ENCODE measurements around the gene FOXQ1. TPM values are rescaled to one million over a fixed set of nuclear protein-coding genes. Genes with fewer than 3 reads are reported as not detected.

The FOXQ1 gene
- total RNA-seq, 1 donor from 2014 or later, result 0.21 TPM

DNA sequence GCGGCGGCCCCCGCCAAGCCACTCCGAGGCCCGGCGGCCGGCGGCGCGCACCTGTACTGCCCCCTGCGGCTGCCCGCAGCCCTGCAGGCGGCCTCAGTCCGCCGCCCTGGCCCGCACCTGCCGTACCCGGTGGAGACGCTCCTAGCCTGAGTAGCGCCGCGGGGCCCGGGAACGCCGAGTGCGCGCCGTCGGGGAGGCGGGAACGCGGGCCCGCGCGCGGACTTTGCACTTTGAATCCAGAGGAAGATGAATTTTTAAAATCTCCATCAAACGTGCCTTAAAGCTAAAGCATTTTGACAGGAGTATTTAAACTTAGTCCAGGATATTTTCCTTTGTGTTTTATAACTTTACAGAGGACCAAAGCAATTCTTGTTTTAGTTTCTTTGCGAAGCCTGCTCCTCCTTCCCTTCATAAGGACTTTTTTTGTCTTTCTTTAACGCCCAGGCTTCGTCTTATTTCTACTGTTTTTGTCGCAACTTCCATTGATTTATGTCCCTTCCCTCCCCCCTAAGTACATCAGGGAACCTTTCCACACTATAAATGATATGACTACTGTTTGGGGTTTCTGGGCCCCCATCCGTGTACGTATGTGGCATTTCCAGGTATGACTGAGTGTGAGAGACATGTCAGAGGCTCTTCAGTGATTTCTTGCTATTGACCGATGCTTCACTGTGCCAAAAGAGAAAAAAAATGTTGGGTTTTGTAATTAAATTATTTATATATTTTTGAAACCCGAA lies 2.0 kb downstream of the FOXQ1 start:
- H3K27me3 ChIP-seq, result peaks cover 20% of the 10 kb centered on the region
- intact Hi-C loops (cut with DNase I), result no loop called here
- H3K4me3 ChIP-seq, result no peak overlapping the region
- TF ChIP-seq, protein P1, sequence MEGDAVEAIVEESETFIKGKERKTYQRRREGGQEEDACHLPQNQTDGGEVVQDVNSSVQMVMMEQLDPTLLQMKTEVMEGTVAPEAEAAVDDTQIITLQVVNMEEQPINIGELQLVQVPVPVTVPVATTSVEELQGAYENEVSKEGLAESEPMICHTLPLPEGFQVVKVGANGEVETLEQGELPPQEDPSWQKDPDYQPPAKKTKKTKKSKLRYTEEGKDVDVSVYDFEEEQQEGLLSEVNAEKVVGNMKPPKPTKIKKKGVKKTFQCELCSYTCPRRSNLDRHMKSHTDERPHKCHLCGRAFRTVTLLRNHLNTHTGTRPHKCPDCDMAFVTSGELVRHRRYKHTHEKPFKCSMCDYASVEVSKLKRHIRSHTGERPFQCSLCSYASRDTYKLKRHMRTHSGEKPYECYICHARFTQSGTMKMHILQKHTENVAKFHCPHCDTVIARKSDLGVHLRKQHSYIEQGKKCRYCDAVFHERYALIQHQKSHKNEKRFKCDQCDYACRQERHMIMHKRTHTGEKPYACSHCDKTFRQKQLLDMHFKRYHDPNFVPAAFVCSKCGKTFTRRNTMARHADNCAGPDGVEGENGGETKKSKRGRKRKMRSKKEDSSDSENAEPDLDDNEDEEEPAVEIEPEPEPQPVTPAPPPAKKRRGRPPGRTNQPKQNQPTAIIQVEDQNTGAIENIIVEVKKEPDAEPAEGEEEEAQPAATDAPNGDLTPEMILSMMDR (IDR thresholded peaks at IDR 0.05), result no peak
- H3K4me1 ChIP-seq, result peaks cover 5 to 7% of the 10 kb centered on the region in 2 donors
- no peak for DNase-seq (ENCODE audit: low spot score in 2 of 2)
- no peaks in the 10 kb centered on the region for H3K36me3 ChIP-seq
- no peaks in the 10 kb centered on the region for H3K9me3 ChIP-seq
- H3K27ac ChIP-seq, result no peak overlapping the region

DNA sequence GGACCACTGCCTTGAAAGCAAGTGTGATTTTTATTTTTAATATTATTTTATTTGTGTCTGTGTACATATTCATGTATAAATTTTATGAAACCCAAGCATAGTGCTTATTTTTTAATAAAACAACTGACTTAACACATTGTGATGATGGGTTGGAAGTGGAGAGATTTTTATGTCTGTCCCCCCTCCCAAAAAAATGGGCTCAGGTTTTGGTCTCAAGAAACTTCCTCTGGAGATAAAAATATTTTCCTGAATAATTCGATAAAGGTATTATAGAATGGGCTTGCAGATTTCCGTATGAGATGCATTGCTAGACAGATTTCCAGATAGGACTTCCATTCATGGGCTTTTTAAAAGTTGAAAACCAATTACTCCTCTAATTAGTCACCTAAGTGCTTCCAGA lies 2.7 kb downstream of the FOXQ1 start:
- Histone ChIP-seq H3K27me3 (peaks cover 20% of the 10 kb centered on the region), H3K4me3 (no peak overlapping the region), H3K36me3 (no peaks in the 10 kb centered on the region), H3K4me1 (peaks cover 5 to 7% of the 10 kb centered on the region in 2 donors), H3K27ac (no peak overlapping the region), H3K9me3 (no peaks in the 10 kb centered on the region)
- intact Hi-C loops (cut with DNase I), result no loop called here
- TF ChIP-seq, protein P1 (IDR thresholded peaks at IDR 0.05), result no peak
- DNase-seq (ENCODE audit: low spot score in 2 of 2), result no peak

DNA sequence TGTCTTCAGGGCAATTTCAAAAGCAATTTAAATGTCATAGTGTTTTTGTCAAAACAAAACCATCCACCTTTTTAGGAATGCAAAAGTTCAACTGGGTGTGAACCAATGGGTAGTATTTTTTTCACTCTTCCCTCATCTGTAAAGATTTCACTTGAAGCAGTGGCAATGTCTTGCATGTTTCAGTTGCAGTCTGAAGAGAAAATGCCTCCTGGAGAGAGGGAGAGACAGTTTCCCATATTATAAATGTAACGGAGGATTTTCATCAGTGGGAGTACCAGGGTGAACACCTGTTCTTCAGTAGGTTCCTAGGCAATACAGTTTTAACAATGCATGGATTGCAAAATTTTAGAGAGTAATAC lies 3.3 kb downstream of the FOXQ1 start:
- Histone ChIP-seq H3K27ac (no peak overlapping the region), H3K9me3 (no peaks in the 10 kb centered on the region), H3K36me3 (no peaks in the 10 kb centered on the region), H3K27me3 (peaks cover 20% of the 10 kb centered on the region), H3K4me1 (peaks cover 5 to 7% of the 10 kb centered on the region in 2 donors), H3K4me3 (no peak overlapping the region)
- DNase-seq (ENCODE audit: low spot score in 2 of 2), result no peak
- TF ChIP-seq, protein P1 (IDR thresholded peaks at IDR 0.05), result no peak
- intact Hi-C loops (cut with DNase I), result no loop called here

DNA sequence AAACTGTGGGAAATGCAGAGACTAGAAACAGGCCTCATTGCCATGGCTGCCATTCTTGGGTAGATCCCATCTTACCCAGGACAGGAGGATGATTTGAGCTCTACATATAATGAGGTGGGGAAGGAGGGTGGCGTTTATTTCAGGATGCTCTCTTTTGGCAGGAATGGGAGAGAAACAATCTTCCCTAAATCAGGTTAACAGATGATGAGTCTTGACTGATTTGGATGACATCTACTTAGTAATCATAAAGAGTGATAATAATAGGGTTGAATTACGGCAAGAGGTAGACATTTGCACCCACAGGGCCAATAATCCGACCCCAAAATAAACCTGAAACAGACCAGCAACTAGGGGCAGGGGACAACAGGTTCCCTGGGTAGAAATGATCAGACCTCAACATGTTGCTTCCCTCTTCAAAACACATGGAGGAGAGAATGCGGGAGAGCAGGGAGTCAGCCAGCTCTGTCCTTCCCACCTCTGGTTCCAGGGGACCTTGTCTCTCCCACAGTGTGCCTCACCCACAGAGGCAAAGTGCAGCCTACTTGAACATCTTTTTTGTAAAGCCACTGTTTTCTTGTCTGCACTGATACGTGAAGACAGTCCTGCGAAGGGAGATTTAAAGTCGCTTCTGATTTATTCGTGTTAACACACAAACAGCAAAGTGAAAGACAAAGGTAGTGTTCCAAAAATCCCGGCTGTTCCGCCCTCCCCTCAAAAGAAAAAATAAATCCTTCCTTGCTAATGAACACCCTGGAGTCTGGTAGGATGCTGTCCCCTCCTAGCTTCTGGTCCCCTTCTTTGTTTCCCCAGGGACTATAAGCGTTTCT lies 3.9 kb downstream of the FOXQ1 start:
- DNase-seq (ENCODE audit: low spot score in 2 of 2), result no peak
- Histone ChIP-seq H3K27ac (no peak overlapping the region), H3K4me1 (peaks cover 5 to 7% of the 10 kb centered on the region in 2 donors), H3K9me3 (no peaks in the 10 kb centered on the region), H3K4me3 (peak overlapping the region; percentile 62 to 72), H3K36me3 (no peaks in the 10 kb centered on the region), H3K27me3 (peaks cover 20% of the 10 kb centered on the region)
- intact Hi-C loops (cut with DNase I), result no loop called here
- TF ChIP-seq, protein P1 (IDR thresholded peaks at IDR 0.05), result no peak

DNA sequence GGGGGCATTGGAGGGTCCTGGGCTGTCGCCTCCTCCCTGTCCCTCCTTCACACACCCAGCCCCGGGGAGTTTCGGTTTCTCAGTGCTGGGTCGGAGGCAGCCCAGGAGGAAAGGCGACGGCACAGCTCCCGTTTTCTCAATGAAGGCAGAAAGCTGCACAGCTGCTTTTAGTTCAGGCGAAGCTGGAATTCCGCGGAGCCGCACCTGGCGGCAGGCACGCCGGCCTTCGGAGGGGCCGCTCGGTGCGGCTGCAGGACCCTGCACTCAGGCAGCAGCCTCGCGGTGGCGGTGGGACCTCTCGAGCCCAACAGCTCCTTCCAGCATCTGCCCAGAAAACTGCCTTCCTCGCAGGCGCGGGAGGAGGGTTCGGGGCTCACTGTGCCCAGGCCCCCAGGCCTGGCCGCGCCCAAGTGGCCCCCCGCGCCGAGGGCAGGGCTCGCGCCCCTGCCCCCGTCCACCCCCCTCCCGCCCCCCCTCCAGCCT lies 4.6 kb downstream of the FOXQ1 start:
- Histone ChIP-seq H3K27ac (no peak overlapping the region), H3K4me1 (peaks cover under 1 to 5% of the 10 kb centered on the region in 2 donors), H3K27me3 (peaks cover 18% of the 10 kb centered on the region), H3K36me3 (no peaks in the 10 kb centered on the region), H3K4me3 (peak overlapping the region; percentile 62 to 72), H3K9me3 (no peaks in the 10 kb centered on the region)
- intact Hi-C loops (cut with DNase I), result no loop called here
- DNase-seq (ENCODE audit: low spot score in 2 of 2), result no peak
- TF ChIP-seq, protein P1 (IDR thresholded peaks at IDR 0.05), result no peak
